SJSA1 (cell line): ENCODE data around the gene SLC2A4RG. TPM values are rescaled to one million over a fixed set of nuclear protein-coding genes. Genes with fewer than 3 reads are reported as not detected.

ENCODE experiments used
- DNase-seq, 2 experiments: peaks; one replicate each; pipeline ENCODE4 v3.0.0-alpha.2; 2015 to 2020; ENCODE audit warnings: low spot score in 2 of 2, low read depth in 1 of 2
- H3K27ac ChIP-seq: fragments of 250-450 bp; sonication (Bioruptor Pico); 2 replicates; pipeline ENCODE4 v1.5.1; 2020; ENCODE audit warnings: mild to moderate bottlenecking, moderate library complexity
- H3K27me3 ChIP-seq: fragments of 250-450 bp; sonication (Bioruptor Pico); replicated peaks from 2 replicates; pipeline ENCODE4 v1.5.1; 2020; ENCODE audit warnings: mild to moderate bottlenecking, moderate library complexity
- H3K36me3 ChIP-seq: fragments of 250-450 bp; sonication (Bioruptor Pico); 2 replicates; pipeline ENCODE4 v1.5.1; 2020; ENCODE audit warnings: mild to moderate bottlenecking
- H3K4me1 ChIP-seq: fragments of 250-450 bp; sonication (Bioruptor Pico); replicated peaks from 2 replicates; pipeline ENCODE4 v1.6.1; 2021; ENCODE audit warnings: mild to moderate bottlenecking
- H3K4me3 ChIP-seq: fragments of 250-450 bp; sonication (Bioruptor Pico); 2 replicates; pipeline ENCODE4 v1.5.1; 2020; ENCODE audit warnings: mild to moderate bottlenecking
- H3K9me3 ChIP-seq: fragments of 250-450 bp; sonication (Bioruptor Pico); replicated peaks from 2 replicates; pipeline ENCODE4 v1.5.1; 2020; ENCODE audit warnings: mild to moderate bottlenecking
- total RNA-seq: library from RNA; depleted of rRNA; stranded (reverse); fragments of >200 nt; shearing (Covaris generic); gene quantifications from 2 replicates; pipeline ENCODE4 v1.2.3, GENCODE V29; 2014

The SLC2A4RG gene
- total RNA-seq, 1 experiment from 2014 or later: 66.9 TPM

- peak in 1 of 2 experiments; percentile 46 for DNase-seq
- H3K4me3 ChIP-seq: no peak overlapping the region
- H3K4me1 ChIP-seq: peaks cover 5% of the 10 kb centered on the region
Measured at GRCh38 chr20:63745961-63746731, 6.6 kb downstream of the SLC2A4RG start.

GRCh38 chr20:63746751-63747315 is 7.3 kb downstream of the SLC2A4RG start:
- DNase-seq: peak in 1 of 2 experiments; percentile 42
- Histone ChIP-seq H3K4me1 (no peaks in the 10 kb centered on the region), H3K27me3 (no peaks in the 10 kb centered on the region), H3K4me3 (no peak overlapping the region), H3K27ac (no peak overlapping the region), H3K9me3 (no peaks in the 10 kb centered on the region), H3K36me3 (peaks cover 19% of the 10 kb centered on the region)

More at GRCh38 chr20:63745961-63746731, 6.6 kb downstream of the SLC2A4RG start:
- Histone ChIP-seq H3K27ac (no peak overlapping the region), H3K36me3 (peaks cover 26% of the 10 kb centered on the region), H3K27me3 (no peaks in the 10 kb centered on the region), H3K9me3 (no peaks in the 10 kb centered on the region)

- peak in 1 of 2 experiments; percentile 43 for DNase-seq
- Histone ChIP-seq H3K27ac (no peak overlapping the region), H3K9me3 (no peaks in the 10 kb centered on the region), H3K27me3 (no peaks in the 10 kb centered on the region), H3K4me3 (no peak overlapping the region), H3K4me1 (no peaks in the 10 kb centered on the region), H3K36me3 (peaks cover 11% of the 10 kb centered on the region)
Measured at GRCh38 chr20:63747622-63748069, 8.1 kb downstream of the SLC2A4RG start.

- Histone ChIP-seq H3K36me3 (peaks cover 4% of the 10 kb centered on the region), H3K9me3 (no peaks in the 10 kb centered on the region), H3K4me1 (no peaks in the 10 kb centered on the region), H3K27me3 (no peaks in the 10 kb centered on the region), H3K27ac (no peak overlapping the region), H3K4me3 (no peak overlapping the region)
- peak in 1 of 2 experiments; percentile 46 for DNase-seq
Measured at GRCh38 chr20:63748070-63748933, 8.7 kb downstream of the SLC2A4RG start.

DNA sequence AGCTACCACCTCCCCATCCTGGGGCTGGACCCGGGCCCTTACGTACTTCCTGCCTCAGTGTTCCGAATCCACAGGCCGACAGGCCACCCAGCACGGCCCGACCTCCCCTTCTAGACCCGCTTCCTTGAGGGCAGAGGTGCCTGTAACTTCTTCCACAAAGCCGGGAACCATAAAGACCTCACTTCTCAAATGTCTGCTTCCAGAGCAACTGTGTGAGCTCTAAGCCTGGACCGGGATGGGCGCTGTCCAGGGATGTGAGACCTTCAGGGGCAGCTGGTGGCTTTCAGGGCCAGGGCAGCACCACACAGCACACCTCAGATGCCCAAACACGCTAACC is 9.3 kb downstream of the SLC2A4RG start:
- DNase-seq: no peak
- H3K27ac ChIP-seq: no peak overlapping the region
- H3K4me3 ChIP-seq: no peak overlapping the region
- no peaks in the 10 kb centered on the region for H3K27me3 ChIP-seq
- no peaks in the 10 kb centered on the region for H3K9me3 ChIP-seq
- no peaks in the 10 kb centered on the region for H3K36me3 ChIP-seq
- no peaks in the 10 kb centered on the region for H3K4me1 ChIP-seq

DNA sequence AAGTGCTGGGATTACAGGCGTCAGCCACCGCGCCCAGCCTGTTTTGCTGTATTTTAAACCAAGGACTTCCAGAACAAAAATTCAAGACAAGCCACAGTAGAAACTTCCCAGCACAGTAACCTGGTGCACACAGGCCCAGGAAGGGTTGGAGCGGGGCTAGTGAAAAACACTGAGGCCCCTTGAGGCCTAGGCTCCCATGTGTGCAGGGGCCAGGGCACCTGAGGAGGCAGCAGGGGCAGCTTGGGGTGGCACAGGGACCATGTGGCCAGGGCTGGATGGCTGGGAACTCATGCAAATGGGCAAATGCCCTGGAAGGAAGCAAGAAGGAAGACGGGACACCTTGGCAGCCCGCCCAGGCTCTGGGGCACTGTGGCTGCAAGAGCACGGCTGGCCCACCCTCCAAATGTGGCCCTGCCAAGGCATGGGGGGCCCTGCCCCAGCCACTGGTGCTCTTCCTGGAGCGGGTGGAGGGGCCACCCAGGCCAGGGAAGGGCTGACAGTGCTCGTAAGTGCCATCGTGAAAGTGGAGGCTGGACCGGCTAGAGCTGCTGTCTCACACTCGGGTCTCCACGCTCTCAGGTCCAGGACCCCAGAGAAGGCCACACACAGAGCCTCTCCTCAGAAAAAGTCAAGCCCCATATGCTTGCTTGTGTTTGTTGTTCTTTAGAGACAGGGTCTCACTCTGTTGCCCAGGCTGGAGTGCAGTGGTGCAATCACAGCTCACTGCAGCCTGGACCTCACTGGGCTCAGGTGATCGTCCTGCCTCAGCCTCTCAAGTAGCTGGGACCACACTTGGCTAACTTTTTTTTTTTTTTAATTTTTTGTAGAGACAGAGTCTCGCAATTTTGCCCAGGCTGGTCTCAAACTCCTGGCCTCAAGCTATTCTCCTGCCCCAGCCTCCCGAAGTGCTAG is 10.3 kb downstream of the SLC2A4RG start:
- Histone ChIP-seq H3K9me3 (no peaks in the 10 kb centered on the region), H3K4me3 (no peak overlapping the region), H3K27me3 (no peaks in the 10 kb centered on the region), H3K4me1 (no peaks in the 10 kb centered on the region), H3K36me3 (no peaks in the 10 kb centered on the region), H3K27ac (no peak overlapping the region)
- peak in 1 of 2 experiments; percentile 45 for DNase-seq

DNA sequence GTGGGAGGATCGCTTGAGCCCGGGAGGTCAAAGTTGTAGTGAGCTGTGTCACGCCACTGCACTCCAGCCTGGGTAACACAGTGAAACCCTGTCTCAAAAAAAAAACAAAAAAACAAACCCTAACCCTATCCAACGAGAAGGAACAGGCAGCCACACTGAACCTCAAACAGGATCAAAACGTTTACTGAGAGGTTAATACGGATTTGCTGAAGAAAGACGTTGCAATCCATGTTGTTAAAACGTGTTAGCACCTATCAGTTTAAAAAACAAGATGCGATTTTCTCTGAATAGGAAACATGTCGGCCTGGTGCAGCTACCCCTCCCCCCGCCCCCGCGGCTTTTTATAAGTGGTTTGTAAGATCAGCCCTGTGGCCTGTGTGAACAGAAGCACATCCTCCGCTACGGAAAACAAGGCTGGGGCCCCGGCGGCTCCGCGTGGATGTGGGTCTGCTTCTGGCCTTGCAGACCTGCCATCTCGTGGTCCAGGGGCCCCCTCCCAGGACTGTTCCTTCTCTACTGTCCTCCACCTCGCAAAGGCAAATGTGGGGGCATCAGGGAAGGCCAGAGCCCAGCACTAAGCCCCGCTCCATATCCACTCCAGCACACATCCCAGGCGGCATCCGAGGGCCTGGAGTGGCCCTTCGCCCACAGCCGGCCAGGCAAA is 11.4 kb downstream of the SLC2A4RG start:
- Histone ChIP-seq H3K4me3 (no peak overlapping the region), H3K4me1 (no peaks in the 10 kb centered on the region), H3K36me3 (no peaks in the 10 kb centered on the region), H3K27ac (no peak overlapping the region), H3K9me3 (no peaks in the 10 kb centered on the region), H3K27me3 (no peaks in the 10 kb centered on the region)
- DNase-seq: no peak

- no peaks in the 10 kb centered on the region for H3K9me3 ChIP-seq
- no peaks in the 10 kb centered on the region for H3K4me1 ChIP-seq
- peak in 1 of 2 experiments; percentile 44 for DNase-seq
- no peak overlapping the region for H3K27ac ChIP-seq
- no peaks in the 10 kb centered on the region for H3K36me3 ChIP-seq
- H3K27me3 ChIP-seq: no peaks in the 10 kb centered on the region
- H3K4me3 ChIP-seq: no peak overlapping the region
Measured at GRCh38 chr20:63751471-63752271, 12.1 kb downstream of the SLC2A4RG start.

DNA sequence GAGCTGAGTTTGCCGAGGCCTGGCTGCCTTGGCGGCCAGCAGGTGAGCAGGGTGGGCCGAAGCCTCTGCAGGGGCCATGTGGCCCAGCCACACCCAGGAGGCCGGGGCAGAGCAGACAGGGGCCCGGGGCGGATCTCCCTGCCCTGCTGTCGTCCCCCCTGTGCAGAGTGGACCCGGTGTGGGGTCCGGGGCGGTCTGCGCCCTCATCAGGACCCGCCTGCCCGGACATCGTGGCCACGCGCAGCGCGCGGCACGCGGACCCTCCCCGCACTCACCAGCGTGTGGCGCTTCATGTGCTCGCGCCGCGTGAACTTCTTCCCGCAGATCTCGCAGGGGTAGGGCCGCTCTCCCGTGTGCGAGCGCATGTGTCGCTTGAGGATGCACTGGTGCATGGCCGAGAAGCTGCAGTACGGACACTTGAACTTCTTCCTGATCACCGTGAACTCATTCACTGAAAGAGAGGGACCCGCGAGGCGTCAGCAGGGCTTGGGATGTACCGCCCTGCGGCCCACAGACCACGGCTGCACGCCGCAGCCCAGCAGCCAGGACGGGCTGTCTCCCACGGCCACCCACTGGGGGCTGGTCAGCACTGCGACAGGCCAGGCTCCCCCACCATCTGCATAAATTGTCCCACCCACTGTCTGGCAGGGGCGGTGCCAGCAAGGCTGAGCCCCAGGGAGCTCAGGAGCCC is 13.0 kb downstream of the SLC2A4RG start:
- no peak for DNase-seq
- Histone ChIP-seq H3K36me3 (no peaks in the 10 kb centered on the region), H3K4me3 (no peak overlapping the region), H3K27ac (no peak overlapping the region), H3K27me3 (no peaks in the 10 kb centered on the region), H3K9me3 (no peaks in the 10 kb centered on the region), H3K4me1 (no peaks in the 10 kb centered on the region)

DNA sequence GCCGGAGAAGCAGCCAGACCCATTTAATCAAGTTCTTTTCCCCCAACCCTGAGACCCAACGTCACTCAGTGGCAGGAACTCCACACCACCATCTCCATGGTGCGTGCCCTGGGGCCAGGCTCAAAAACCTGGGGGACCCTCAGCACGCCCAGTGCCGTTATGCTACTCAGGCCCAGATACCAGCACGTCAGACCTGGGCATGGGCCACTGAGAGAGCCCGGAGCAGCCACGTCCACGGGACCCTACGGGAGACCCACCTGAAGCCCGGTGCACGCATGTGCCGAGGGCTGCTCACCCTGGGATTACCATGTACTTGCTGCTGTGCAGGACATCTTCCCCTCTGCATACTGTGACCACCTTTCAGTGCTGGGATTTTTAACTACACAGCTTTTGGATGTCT is 13.8 kb downstream of the SLC2A4RG start:
- H3K4me1 ChIP-seq: no peaks in the 10 kb centered on the region
- no peak overlapping the region for H3K4me3 ChIP-seq
- no peak for DNase-seq
- no peaks in the 10 kb centered on the region for H3K9me3 ChIP-seq
- H3K27ac ChIP-seq: no peak overlapping the region
- no peaks in the 10 kb centered on the region for H3K36me3 ChIP-seq
- H3K27me3 ChIP-seq: no peaks in the 10 kb centered on the region

DNA sequence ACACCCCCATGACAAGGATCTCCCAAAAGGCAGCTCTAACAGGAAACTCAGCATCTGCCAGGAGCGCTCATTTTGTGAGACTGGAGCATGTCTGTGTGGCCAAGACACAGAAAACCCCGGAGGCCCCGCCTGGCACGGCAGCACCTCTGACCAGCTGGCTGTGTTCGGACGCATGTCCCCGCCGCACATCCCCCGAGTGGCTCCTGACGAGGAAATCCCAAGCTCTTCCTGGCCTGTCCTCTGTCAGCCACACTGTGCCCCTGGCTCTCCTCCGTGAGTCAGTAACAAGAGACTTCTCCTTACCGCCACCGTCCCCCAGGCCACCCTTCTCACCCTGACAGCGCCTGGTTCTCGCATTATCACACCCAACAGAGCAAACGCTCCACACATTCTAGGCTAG is 14.4 kb downstream of the SLC2A4RG start:
- H3K4me1 ChIP-seq: no peaks in the 10 kb centered on the region
- H3K36me3 ChIP-seq: no peaks in the 10 kb centered on the region
- no peak overlapping the region for H3K27ac ChIP-seq
- peak in 1 of 2 experiments; percentile 38 for DNase-seq
- H3K27me3 ChIP-seq: no peaks in the 10 kb centered on the region
- no peaks in the 10 kb centered on the region for H3K9me3 ChIP-seq
- H3K4me3 ChIP-seq: no peak overlapping the region
